Adrenal gland (tissue), 5 donors: ENCODE measurements around the gene MYMX.

Experiments
- POLR2A ChIP-seq, 2 donors: fragments of 450-650 bp; IDR thresholded peaks; one replicate each; pipeline ENCODE4 v1.6.1; 2017; ENCODE audit warnings: antibody characterized with exemption in 2 of 2, mild to moderate bottlenecking in 2 of 2, moderate library complexity in 1 of 2
- TF ChIP-seq, protein P1 (sequence below), 6 experiments: fragments of 450-650 bp in 4 of 6; fragments of 200-600 bp in 2 of 6; sonication (generic) in 1 of 6; IDR thresholded peaks; 1 replicate in 5 of 6; 2 replicates in 1 of 6; pipeline versions ENCODE4 v1.5.1 to v1.8.0; 2016 to 2021; ENCODE audit warnings: antibody characterized with exemption in 6 of 6, mild to moderate bottlenecking in 2 of 6, moderate library complexity in 1 of 6
- donor health status: DM: no; HTN: no; CAD: no.

- TF ChIP-seq, protein P1, sequence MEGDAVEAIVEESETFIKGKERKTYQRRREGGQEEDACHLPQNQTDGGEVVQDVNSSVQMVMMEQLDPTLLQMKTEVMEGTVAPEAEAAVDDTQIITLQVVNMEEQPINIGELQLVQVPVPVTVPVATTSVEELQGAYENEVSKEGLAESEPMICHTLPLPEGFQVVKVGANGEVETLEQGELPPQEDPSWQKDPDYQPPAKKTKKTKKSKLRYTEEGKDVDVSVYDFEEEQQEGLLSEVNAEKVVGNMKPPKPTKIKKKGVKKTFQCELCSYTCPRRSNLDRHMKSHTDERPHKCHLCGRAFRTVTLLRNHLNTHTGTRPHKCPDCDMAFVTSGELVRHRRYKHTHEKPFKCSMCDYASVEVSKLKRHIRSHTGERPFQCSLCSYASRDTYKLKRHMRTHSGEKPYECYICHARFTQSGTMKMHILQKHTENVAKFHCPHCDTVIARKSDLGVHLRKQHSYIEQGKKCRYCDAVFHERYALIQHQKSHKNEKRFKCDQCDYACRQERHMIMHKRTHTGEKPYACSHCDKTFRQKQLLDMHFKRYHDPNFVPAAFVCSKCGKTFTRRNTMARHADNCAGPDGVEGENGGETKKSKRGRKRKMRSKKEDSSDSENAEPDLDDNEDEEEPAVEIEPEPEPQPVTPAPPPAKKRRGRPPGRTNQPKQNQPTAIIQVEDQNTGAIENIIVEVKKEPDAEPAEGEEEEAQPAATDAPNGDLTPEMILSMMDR (IDR thresholded peaks at IDR 0.05), result no peak
- no peak for TF ChIP-seq POLR2A (IDR thresholded peaks at IDR 0.05)
Measured at GRCh38 chr6:44228836-44229235, 12.1 kb downstream of the MYMX start.
